SK-N-SH (cell line): Measurements from ENCODE around the gene KY. TPM values are rescaled to one million over a fixed set of nuclear protein-coding genes. Genes with fewer than 3 reads are reported as not detected.

Experiments
- CTCF ChIA-PET: fragments of 300-600, 350-600 bp; formaldehyde crosslinking; extraction: SDS; loops from one replicate; lab custom pipeline; 2021; lab: Yijun Ruan, JAX
- POLR2A ChIA-PET: fragments of 350-600 bp; sonication (Branson Sonifier 250); formaldehyde crosslinking; extraction: SDS; loops from one replicate; lab custom pipeline; 2020; ENCODE audit warnings: antibody characterized with exemption, inconsistent platforms; lab: Yijun Ruan, JAX
- DNase-seq: peaks from one replicate; pipeline ENCODE4 v3.0.0; 2012
- H2AFZ ChIP-seq: fragments of 200-600 bp; sonication (generic); 2 replicates; pipeline ENCODE4 v1.8.1; 2016; ENCODE audit warnings: antibody characterized with exemption, mild to moderate bottlenecking, low read depth
- H3F3A ChIP-seq: fragments of 200-600 bp; sonication (generic); replicated peaks from 2 replicates; pipeline ENCODE3; 2016; ENCODE audit warnings: antibody characterized with exemption, mild to moderate bottlenecking; ENCODE audit not compliant: insufficient read depth
- H3K27ac ChIP-seq, 2 experiments: fragments of 200-500 bp in 1 of 2; fragments of 200-600 bp in 1 of 2; sonication (Bioruptor generic) in 1 of 2; sonication (generic), shearing (Covaris generic) in 1 of 2; 2 replicates each; pipeline versions ENCODE4 v1.5.1 to v1.6.1; 2014 to 2016; ENCODE audit warnings: low read depth in 2 of 2, inconsistent platforms in 1 of 2, low read length in 1 of 2, mild to moderate bottlenecking in 1 of 2, mixed read lengths in 1 of 2
- H3K27me3 ChIP-seq: fragments of 200-600 bp; sonication (generic), shearing (Covaris generic); 2 replicates; pipeline ENCODE4 v1.6.1; 2016; ENCODE audit warnings: mixed run types; ENCODE audit not compliant: insufficient read depth
- H3K36me3 ChIP-seq, 2 experiments: fragments of 200-500 bp in 1 of 2; fragments of 200-600 bp in 1 of 2; sonication (Bioruptor generic) in 1 of 2; sonication (generic) in 1 of 2; replicated peaks in 1 of 2; 2 replicates each; pipeline versions ENCODE3 to v1.5.1; 2014 to 2016; ENCODE audit warnings: low read length in 1 of 2, mild to moderate bottlenecking in 1 of 2; ENCODE audit not compliant: insufficient read depth in 2 of 2, control insufficient read depth in 1 of 2
- H3K4me1 ChIP-seq, 2 experiments: fragments of 200-500 bp in 1 of 2; fragments of 200-600 bp in 1 of 2; sonication (Bioruptor generic) in 1 of 2; sonication (generic), shearing (Covaris generic) in 1 of 2; 2 replicates each; pipeline versions ENCODE4 v1.5.1 to v1.6.1; 2014 to 2016; ENCODE audit warnings: low read depth in 1 of 2, low read length in 1 of 2, mixed run types in 1 of 2; ENCODE audit not compliant: insufficient read depth in 2 of 2, control insufficient read depth in 1 of 2
- H3K4me2 ChIP-seq: fragments of 200-600 bp; sonication (generic), shearing (Covaris generic); 2 replicates; pipeline ENCODE4 v1.6.1; 2017; ENCODE audit warnings: mixed run types
- H3K4me3 ChIP-seq, 2 experiments: fragments of 200-500 bp in 1 of 2; fragments of 200-600 bp in 1 of 2; sonication (Bioruptor generic) in 1 of 2; sonication (generic), shearing (Covaris generic) in 1 of 2; 2 replicates each; pipeline versions ENCODE4 v1.5.1 to v1.8.1; 2014 to 2016; ENCODE audit warnings: low read depth in 2 of 2, inconsistent platforms in 1 of 2, low read length in 1 of 2, mild to moderate bottlenecking in 1 of 2, mixed read lengths in 1 of 2, moderate library complexity in 1 of 2
- H3K79me2 ChIP-seq: fragments of 200-600 bp; sonication (generic); 2 replicates; pipeline ENCODE4 v1.8.1; 2017; ENCODE audit warnings: mild to moderate bottlenecking; ENCODE audit not compliant: insufficient read depth
- H3K9ac ChIP-seq: fragments of 200-600 bp; sonication (generic); 2 replicates; pipeline ENCODE4 v1.6.1; 2017; ENCODE audit warnings: mixed run types
- H3K9me2 ChIP-seq: fragments of 200-600 bp; sonication (generic); 2 replicates; pipeline ENCODE4 v1.6.1; 2017; ENCODE audit warnings: mixed run types
- H3K9me3 ChIP-seq: fragments of 200-600 bp; sonication (generic); 2 replicates; pipeline ENCODE4 v1.6.1; 2017; ENCODE audit warnings: mixed run types, mild to moderate bottlenecking, moderate library complexity
- H4K20me1 ChIP-seq: fragments of 200-600 bp; sonication (generic); 2 replicates; pipeline ENCODE4 v1.6.1; 2017; ENCODE audit warnings: mild to moderate bottlenecking, mixed run types; ENCODE audit not compliant: insufficient read depth
- CHD2 ChIP-seq: fragments of 150-350 bp; IDR thresholded peaks from 2 replicates; pipeline ENCODE4 v1.6.1; 2018; ENCODE audit warnings: low read length; ENCODE audit not compliant: partially characterized antibody
- CTCF ChIP-seq: fragments of 200-600 bp; sonication (generic); IDR thresholded peaks from 2 replicates; pipeline ENCODE4 v1.6.1; 2017; ENCODE audit warnings: antibody characterized with exemption, mild to moderate bottlenecking, moderate library complexity
- ELF1 ChIP-seq: IDR thresholded peaks from 2 replicates; pipeline ENCODE4 v1.4.0; 2012
- EP300 ChIP-seq, 2 experiments: IDR thresholded peaks; 2 replicates each; pipeline versions ENCODE4 v1.4.0 to v1.6.1; 2012; ENCODE audit warnings: borderline replicate concordance in 1 of 2, low read depth in 1 of 2, low read length in 1 of 2
- EZH2phosphoT487 ChIP-seq: fragments of 200-600 bp; sonication (generic); IDR thresholded peaks from 2 replicates; pipeline ENCODE4 v1.6.1; 2017; ENCODE audit warnings: low read depth, mixed run types, mild to moderate bottlenecking, antibody characterized with exemption, moderate library complexity, borderline replicate concordance
- FOXJ3 ChIP-seq: sonication (generic); formaldehyde crosslinking; IDR thresholded peaks from 2 replicates; pipeline ENCODE4 v1.5.1; 2020; ENCODE audit warnings: mild to moderate bottlenecking, missing genetic modification reagents
- GABPA ChIP-seq: IDR thresholded peaks from 2 replicates; pipeline ENCODE4 v1.4.0; 2012; ENCODE audit warnings: low read depth, mild to moderate bottlenecking
- GATA2 ChIP-seq: sonication (generic); formaldehyde crosslinking; IDR thresholded peaks from 2 replicates; pipeline ENCODE4 v1.5.0; 2020; ENCODE audit warnings: mild to moderate bottlenecking, missing genetic modification reagents
- IRF3 ChIP-seq: fragments of 150-350 bp; IDR thresholded peaks from 2 replicates; pipeline ENCODE4 v1.6.1; 2016; ENCODE audit warnings: mild to moderate bottlenecking, low read depth, low read length
- JUND ChIP-seq: IDR thresholded peaks from 2 replicates; pipeline ENCODE4 v1.4.0; 2012
- MAX ChIP-seq: IDR thresholded peaks from 2 replicates; pipeline ENCODE4 v1.4.0; 2012; ENCODE audit warnings: low read depth
- NRF1 ChIP-seq: IDR thresholded peaks from 2 replicates; pipeline ENCODE4 v1.6.1; 2012; ENCODE audit warnings: low read depth, mild to moderate bottlenecking, low read length
- POLR2AphosphoS5 ChIP-seq: IDR thresholded peaks from 2 replicates; pipeline ENCODE4 v1.6.1; 2012; ENCODE audit warnings: low read depth, low read length
- RAD21 ChIP-seq: IDR thresholded peaks from 2 replicates; pipeline ENCODE4 v1.6.1; 2012; ENCODE audit warnings: mild to moderate bottlenecking, low read length
- RCOR1 ChIP-seq: fragments of 150-350 bp; IDR thresholded peaks from 2 replicates; pipeline ENCODE4 v1.6.1; 2017; ENCODE audit warnings: antibody characterized with exemption, low read length
- REST ChIP-seq: IDR thresholded peaks from 2 replicates; pipeline ENCODE4 v1.6.1; 2012; ENCODE audit warnings: mild to moderate bottlenecking, low read depth, low read length, moderate library complexity
- SMC3 ChIP-seq: IDR thresholded peaks from 2 replicates; pipeline ENCODE4 v1.6.1; 2012; ENCODE audit warnings: low read depth, low read length, improper control_type of control experiment
- TCF12 ChIP-seq: IDR thresholded peaks from 2 replicates; pipeline ENCODE4 v1.4.0; 2012
- TEAD4 ChIP-seq: IDR thresholded peaks from 2 replicates; pipeline ENCODE4 v1.4.0; 2012; ENCODE audit warnings: mild to moderate bottlenecking, borderline replicate concordance; ENCODE audit not compliant: insufficient read depth
- WGBS: methylation state at CpG from one replicate; pipeline ENCODE4 v1.1.6; 2017; ENCODE audit warnings: low lambda C conversion rate; 5-methylcytosine and 5-hydroxymethylcytosine counted together
- polyA plus RNA-seq, 3 experiments: library from polyadenylated mRNA; depleted of rRNA; stranded (reverse); fragments of >200 nt; gene quantifications; 2 replicates each; pipeline ENCODE4 v1.2.3, GENCODE V29; 2012

The KY gene
- polyA plus RNA-seq, 1 of the 3 experiments (the other 2 are of a cell fraction): 2.4 TPM

GRCh38 chr3:134690226-134690625 is 39.4 kb upstream of the KY start (continued):
- no peak for TF ChIP-seq REST
- no peak for TF ChIP-seq TCF12
- TF ChIP-seq POLR2AphosphoS5: no peak
- no peak for TF ChIP-seq CTCF
- no peak for TF ChIP-seq ELF1
- TF ChIP-seq SMC3: no peak

- H3K27ac ChIP-seq: no peak overlapping the region
- POLR2A ChIA-PET: no interaction called here
- 94% methylated on average over 2 of the region's 2 CpGs for WGBS
- TF ChIP-seq MAX (no peak), SMC3 (no peak), REST (no peak), CTCF (no peak), GATA2 (CRISPR knock-in tag) (no peak), RAD21 (no peak), ELF1 (no peak), EP300 (IDR thresholded peaks at IDR 0.05; ENCODE audit: borderline replicate concordance in 1 of 2, low read depth in 1 of 2, low read length in 1 of 2) (no peak), RCOR1 (no peak), JUND (no peak), TEAD4 (no peak), FOXJ3 (CRISPR knock-in tag) (no peak), IRF3 (no peak), NRF1 (no peak), EZH2phosphoT487 (no peak), GABPA (no peak), CHD2 (no peak)
Measured at GRCh38 chr3:134687642-134688041, 36.8 kb upstream of the KY start.

More at GRCh38 chr3:134687642-134688041, 36.8 kb upstream of the KY start:
- H3K4me2 ChIP-seq: no peak overlapping the region
- no peaks in the 10 kb centered on the region for H3K36me3 ChIP-seq
- H3K9me2 ChIP-seq: no peaks in the 10 kb centered on the region
- H3K4me1 ChIP-seq: 0 out of 4 replicates have a peak, but pooled peaks cover 0 to 12% of the 10 kb centered on the region in 2 experiments
- DNase-seq: no peak
- H2AFZ ChIP-seq: no peak overlapping the region
- H3K9me3 ChIP-seq: no peaks in the 10 kb centered on the region
- no peaks in the 10 kb centered on the region for H4K20me1 ChIP-seq
- H3K79me2 ChIP-seq: no peaks in the 10 kb centered on the region
- H3F3A ChIP-seq: no peaks in the 10 kb centered on the region
- H3K27me3 ChIP-seq: no peaks in the 10 kb centered on the region
- H3K4me3 ChIP-seq: no peak overlapping the region
- CTCF ChIA-PET: interaction anchor here (1.5 kb wide), 1 partner anchor 87 kb away, joined by 3 read pairs; no protein-coding TSS in a partner anchor
- H3K9ac ChIP-seq: no peak overlapping the region
